ENCODE measurements around the gene VSX2.
A peak's percentile ranks its signal among the peaks of the same experiment; 100 is the strongest.

- TF ChIP-seq EZH2 (IDR thresholded peaks at IDR 0.05; ENCODE audit: low read length, missing control alignments): no peak
- peak; percentile 5 to 32 for TF ChIP-seq CTCF (conservative IDR thresholded peaks at IDR 0.05 in 1 of 2, IDR thresholded peaks at IDR 0.05 in 1 of 2; ENCODE audit: low read depth in 1 of 2, low read length in 2 of 2)
These were observed 63.7 kb downstream of the VSX2 start, which contains the start of gene ABCD4 for GRCh38 chr14:74302634-74303569.
